MCF 10A (cell line): ENCODE measurements around the gene NT5DC3. TPM values are rescaled to one million over a fixed set of nuclear protein-coding genes. Genes with fewer than 3 reads are reported as not detected.

Experiments
- BruUV-seq: library from RNA; stranded (reverse); fragments of 400-500 nt; replicated peaks from 2 replicates; lab custom pipeline; 2021; lab: Mats Ljungman, UMichigan
- CTCF ChIA-PET: fragments of 300-600 bp; sonication (Branson Sonifier 250); formaldehyde crosslinking; extraction: SDS; loops from one replicate; lab custom pipeline; 2021; ENCODE audit warnings: antibody characterized with exemption, inconsistent platforms; lab: Yijun Ruan, JAX
- POLR2A ChIA-PET: fragments of 300-600, 350-650 bp; sonication (Branson Sonifier 250); formaldehyde crosslinking; extraction: SDS; loops from one replicate; lab custom pipeline; 2020; ENCODE audit warnings: antibody characterized with exemption, inconsistent platforms; lab: Yijun Ruan, JAX
- DNase-seq: peaks from one replicate; pipeline ENCODE4 v3.0.0-alpha.2; 2018; ENCODE audit not compliant: unreplicated experiment
- H3K27ac Mint-ChIP-seq: one replicate; pipeline ENCODE4 v1.8.0; 2022; ENCODE audit warnings: mild to moderate bottlenecking, low read depth, mixed read lengths; ENCODE audit not compliant: unreplicated experiment
- H3K27me3 Mint-ChIP-seq: one replicate; pipeline ENCODE4 v1.8.0; 2022; ENCODE audit warnings: mixed read lengths; ENCODE audit not compliant: insufficient read depth, unreplicated experiment
- H3K36me3 Mint-ChIP-seq: one replicate; pipeline ENCODE4 v1.8.0; 2022; ENCODE audit warnings: mild to moderate bottlenecking, moderate library complexity, mixed read lengths; ENCODE audit not compliant: insufficient read depth, unreplicated experiment
- H3K4me1 Mint-ChIP-seq: one replicate; pipeline ENCODE4 v1.8.0; 2022; ENCODE audit warnings: mixed read lengths; ENCODE audit not compliant: insufficient read depth, unreplicated experiment
- H3K4me3 Mint-ChIP-seq: one replicate; pipeline ENCODE4 v1.8.0; 2022; ENCODE audit warnings: mild to moderate bottlenecking, moderate library complexity, mixed read lengths; ENCODE audit not compliant: unreplicated experiment
- H3K9me3 Mint-ChIP-seq: one replicate; pipeline ENCODE4 v1.8.0; 2022; ENCODE audit warnings: mixed read lengths; ENCODE audit not compliant: unreplicated experiment
- CTCF ChIP-seq: fragments of 200-600 bp; IDR thresholded peaks from one replicate; pipeline ENCODE4 v1.8.0; 2022; ENCODE audit warnings: antibody characterized with exemption, mild to moderate bottlenecking; ENCODE audit not compliant: unreplicated experiment
- intact Hi-C: fragments of 100-400 bp; cut with micrococcal nuclease; formaldehyde crosslinking; loops from 2 replicates; pipeline ENCODE4 v1.14.1; 2022
- total RNA-seq: library from RNA; stranded (reverse); gene quantifications from 2 replicates; pipeline ENCODE4 v1.2.3, GENCODE V29; 2022

Gene NT5DC3
- total RNA-seq, 1 experiment from 2014 or later: 15.1 TPM

DNA sequence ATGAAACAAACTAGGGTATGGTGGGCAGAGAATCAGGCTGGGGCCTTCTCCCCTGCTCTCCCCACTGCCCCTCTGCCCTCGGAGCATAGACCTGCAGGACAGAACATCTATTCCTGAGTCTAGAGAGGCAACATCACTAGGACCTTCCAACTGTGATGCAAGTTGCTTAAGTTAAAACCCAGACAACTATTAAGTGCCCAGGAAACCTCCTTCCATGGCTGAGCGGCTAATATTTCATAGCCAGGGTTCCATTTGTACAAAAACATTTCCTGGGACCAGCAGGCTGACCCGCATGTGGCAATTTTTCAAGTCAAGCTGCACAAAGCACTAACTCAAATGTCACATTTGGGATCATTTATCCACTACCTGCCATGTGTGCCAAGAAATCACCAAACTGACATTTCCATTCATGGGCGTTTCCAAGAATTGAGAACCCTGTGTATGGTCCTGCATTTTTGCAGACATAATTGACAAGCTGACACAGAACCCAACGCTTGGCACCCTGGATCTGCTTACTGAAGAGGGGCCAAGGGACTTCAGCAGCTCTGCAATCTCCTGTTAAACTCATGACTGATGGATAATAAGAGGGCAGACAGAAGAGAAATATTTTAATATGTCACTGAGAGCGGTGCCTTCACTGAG, 32.7 kb downstream of the NT5DC3 start:
- no peak for DNase-seq
- Mint-ChIP-seq H3K9me3 (no peaks in the 10 kb centered on the region), H3K27ac (no peak overlapping the region), H3K4me3 (no peak overlapping the region), H3K27me3 (no peaks in the 10 kb centered on the region), H3K36me3 (peaks cover 22% of the 10 kb centered on the region), H3K4me1 (peaks cover 25% of the 10 kb centered on the region)
- intact Hi-C loops: no loop called here
- BruUV-seq: no TSS peak
- ChIA-PET POLR2A (no interaction called here), CTCF (interaction anchor here (0.6 to 0.7 kb wide), 4 partner anchors 23 to 925 kb away, joined by 3 read pairs; no protein-coding TSS in a partner anchor)
- no peak for TF ChIP-seq CTCF

DNA sequence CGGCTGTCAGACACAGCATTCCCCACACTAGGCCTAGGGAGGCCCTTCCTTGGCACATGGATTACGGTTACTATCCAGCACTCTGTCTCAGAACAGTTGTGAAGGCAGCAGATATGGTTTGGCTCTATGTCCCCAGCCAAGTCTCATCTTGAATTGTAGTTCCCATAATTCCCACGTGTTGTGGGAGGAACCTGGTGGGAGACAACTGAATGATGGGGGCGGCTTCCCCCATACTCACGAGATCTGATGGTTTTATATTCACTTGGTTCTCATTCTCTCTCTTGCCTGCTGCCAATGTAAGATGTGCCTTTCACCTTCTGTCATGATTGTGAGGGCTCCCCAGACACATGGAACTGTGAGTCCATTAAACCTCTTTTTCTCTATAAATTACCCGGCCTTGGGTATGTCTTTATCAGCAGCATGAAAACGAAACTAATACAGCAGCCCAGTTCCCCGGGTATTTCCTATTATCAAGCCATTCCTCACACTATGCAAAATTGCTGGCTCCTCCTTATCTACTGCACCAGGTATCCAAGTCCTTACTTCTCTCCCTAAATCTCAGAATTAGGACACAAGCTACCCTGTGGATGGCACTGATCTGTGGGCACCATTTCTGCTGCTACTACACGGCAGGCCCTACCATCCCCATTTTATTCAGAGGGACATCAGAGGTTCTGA, 33.3 kb downstream of the NT5DC3 start:
- no peaks in the 10 kb centered on the region for H3K27me3 Mint-ChIP-seq
- no peak for TF ChIP-seq CTCF
- DNase-seq: no peak
- CTCF ChIA-PET: interaction anchor here (0.6 to 0.7 kb wide), 2 partner anchors 209 to 925 kb away, joined by 3 read pairs; no protein-coding TSS in a partner anchor
- peaks cover 16% of the 10 kb centered on the region for H3K36me3 Mint-ChIP-seq
- no TSS peak for BruUV-seq
- H3K4me1 Mint-ChIP-seq: peaks cover 28% of the 10 kb centered on the region
- no peak overlapping the region for H3K27ac Mint-ChIP-seq
- intact Hi-C loops: no loop called here
- POLR2A ChIA-PET: no interaction called here
- H3K4me3 Mint-ChIP-seq: no peak overlapping the region
- no peaks in the 10 kb centered on the region for H3K9me3 Mint-ChIP-seq

GRCh38 chr12:103806803-103807202, 34.2 kb downstream of the NT5DC3 start:
- no peaks in the 10 kb centered on the region for H3K27me3 Mint-ChIP-seq
- ChIA-PET POLR2A (interaction anchor here (1.0 to 3.1 kb wide), 2 partner anchors 21 to 34 kb away, joined by 3 to 13 read pairs; partner anchors contain the start of gene NT5DC3), CTCF (no interaction called here)
- H3K36me3 Mint-ChIP-seq: peaks cover 12% of the 10 kb centered on the region
- H3K4me1 Mint-ChIP-seq: peaks cover 37% of the 10 kb centered on the region
- intact Hi-C loops: no loop called here
- no peak for TF ChIP-seq CTCF
- no peak overlapping the region for H3K4me3 Mint-ChIP-seq
- H3K9me3 Mint-ChIP-seq: no peaks in the 10 kb centered on the region
- no TSS peak for BruUV-seq
- peak; percentile 27 for DNase-seq
- H3K27ac Mint-ChIP-seq: no peak overlapping the region
